ENCODE results near the gene DCC. TPM values are rescaled to one million over a fixed set of nuclear protein-coding genes. Genes with fewer than 3 reads are reported as not detected.

Gene DCC
- total and polyA plus RNA-seq, 2 of the 8 experiments (the other 6 are each of a cell fraction or from before 2014, with no cell fraction given): 0.14 to 1.4 TPM

DNA sequence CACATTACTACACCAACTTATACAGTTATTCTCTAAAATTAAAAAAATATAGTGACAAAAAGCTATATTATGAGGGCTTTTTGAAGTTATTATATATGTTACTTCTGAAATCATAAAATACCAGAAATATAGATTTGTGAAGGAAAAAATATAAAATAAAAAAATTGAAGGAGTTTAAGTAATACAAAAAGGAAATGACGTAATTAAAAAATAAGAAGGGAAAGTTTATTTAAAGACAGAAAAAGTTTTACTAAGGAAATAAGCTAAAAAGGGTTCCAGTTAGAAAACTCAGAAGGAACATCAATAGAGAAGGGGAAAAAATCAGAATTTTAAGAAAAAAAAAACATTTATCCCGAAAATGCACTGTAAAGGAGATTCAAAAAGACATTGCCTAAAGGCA lies 1187.4 kb downstream of the DCC start:
- Histone ChIP-seq H4K20me1 (replicated peaks in 1 of 2; ENCODE audit: control insufficient read depth in 1 of 2, insufficient read depth in 2 of 2, low read length in 2 of 2) (no peaks in the 10 kb centered on the region), H2BK15ac (ENCODE audit: low read length) (no peak overlapping the region), H3K4me3 (ENCODE audit: extremely low read depth in 1 of 4, insufficient read depth in 2 of 4, low read depth in 3 of 4, low read length in 4 of 4) (no peak overlapping the region), H2BK120ac (replicated peaks; ENCODE audit: low read depth, low read length) (no peak overlapping the region), H4K8ac (ENCODE audit: extremely low read depth, insufficient read depth, low read length) (no peak overlapping the region), H2BK5ac (ENCODE audit: low read depth, low read length) (no peak overlapping the region), H3K23me2 (ENCODE audit: low read depth, low read length) (no peaks in the 10 kb centered on the region), H3K14ac (ENCODE audit: insufficient read length) (no peak overlapping the region), H3K4me2 (ENCODE audit: insufficient read depth in 1 of 2, low read depth in 2 of 2, low read length in 2 of 2) (no peak overlapping the region), H4K5ac (ENCODE audit: insufficient read length, low read depth, low read length) (no peak overlapping the region), H3K4me1 (replicated peaks in 1 of 4; ENCODE audit: control insufficient read depth in 3 of 4, insufficient read depth in 4 of 4, low read length in 3 of 4) (no peaks in the 10 kb centered on the region), H3K4ac (replicated peaks; ENCODE audit: insufficient read length, low read depth, low read length) (no peak overlapping the region), H3K36me3 (ENCODE audit: control insufficient read depth in 2 of 4, insufficient read depth in 4 of 4, low read length in 3 of 4) (no peaks in the 10 kb centered on the region), H2AFZ (ENCODE audit: low read length) (no peak overlapping the region), H2BK20ac (ENCODE audit: low read length) (no peak overlapping the region), H3K23ac (ENCODE audit: insufficient read length) (no peak overlapping the region), H3K27ac (ENCODE audit: low read depth, low read length) (no peak overlapping the region), H3K56ac (replicated peaks; ENCODE audit: insufficient read length, low read depth, low read length) (no peak overlapping the region), H3K27me3 (replicated peaks in 1 of 4; ENCODE audit: control insufficient read depth in 3 of 4, extremely low read depth in 1 of 4, insufficient read depth in 3 of 4, low read length in 3 of 4) (no peaks in the 10 kb centered on the region), H3K9ac (replicated peaks in 1 of 4; ENCODE audit: extremely low read depth in 1 of 4, low read depth in 3 of 4, low read length in 3 of 4) (no peak overlapping the region), H3K9me3 (ENCODE audit: insufficient read depth in 2 of 2, low read depth in 1 of 2, low read length in 1 of 2) (no peaks in the 10 kb centered on the region), H4K91ac (replicated peaks; ENCODE audit: insufficient read length, low read length) (no peak overlapping the region), H2BK12ac (ENCODE audit: low read depth, low read length) (no peak overlapping the region), H3K18ac (ENCODE audit: extremely low read depth, low read length) (no peak overlapping the region), H3K79me2 (ENCODE audit: control insufficient read depth in 1 of 2, insufficient read depth in 2 of 2, low read length in 2 of 2) (no peaks in the 10 kb centered on the region), H2AK5ac (ENCODE audit: low read depth, low read length) (no peak overlapping the region), H3K79me1 (ENCODE audit: low read depth, low read length) (no peaks in the 10 kb centered on the region)
- ChIA-PET POLR2A (ENCODE audit: partially characterized antibody) (no interaction called here), CTCF (ENCODE audit: partially characterized antibody) (interaction anchor here (1.0 to 1.4 kb wide), 2 partner anchors 14 to 37 kb away, joined by 3 to 4 read pairs; no protein-coding TSS in a partner anchor)
- DNase-seq (ENCODE audit: low read depth in 1 of 2, low spot score in 2 of 2) (no peak), FAIRE-seq (no peak)
- 92 to 100% methylated on average over 1 to 2 of the region's 2 CpGs for WGBS, 2 experiments (ENCODE audit: extremely low coverage in 1 of 2, insufficient coverage in 1 of 2, insufficient read length in 1 of 2, insufficient replicate concordance in 2 of 2, low coverage in 1 of 2, low lambda C conversion rate in 2 of 2, missing lambda C conversion rate in 1 of 2)
- TF ChIP-seq POLR2A (IDR thresholded peaks at IDR 0.05; ENCODE audit: control extremely low read depth in 1 of 2, low read depth in 2 of 2, low read length in 2 of 2) (no peak), CHD1 (IDR thresholded peaks at IDR 0.05; ENCODE audit: low read depth, low read length) (no peak), HDAC2 (IDR thresholded peaks at IDR 0.05; ENCODE audit: borderline replicate concordance in 1 of 2, low read depth in 2 of 2, low read length in 2 of 2) (no peak), KDM5A (IDR thresholded peaks at IDR 0.05; ENCODE audit: low read length) (no peak), PHF8 (conservative IDR thresholded peaks at IDR 0.05; ENCODE audit: low read depth, low read length) (no peak), CHD2 (IDR thresholded peaks at IDR 0.05; ENCODE audit: low read length) (no peak), GABPA (IDR thresholded peaks at IDR 0.05; ENCODE audit: borderline replicate concordance, insufficient read depth, low read length) (no peak), CEBPB (IDR thresholded peaks at IDR 0.05; ENCODE audit: low read depth, low read length) (no peak), TBP (IDR thresholded peaks at IDR 0.05; ENCODE audit: low read depth, low read length) (no peak), BACH1 (IDR thresholded peaks at IDR 0.05; ENCODE audit: low read length) (no peak)

Measured in H1 (cell line).